GM21717 (cell line): ENCODE measurements around the gene STXBP5L.
"Not testable (repeated sequence)": the region's sequence is repeated elsewhere in the genome, so short reads cannot be mapped to it uniquely, and the experiment has no call there.

Source experiments
- ATAC-seq: cut with Tn5 transposase; IDR thresholded peaks from one replicate; pipeline ENCODE4 v1.9.1; 2021; ENCODE audit warnings: mild to moderate bottlenecking, moderate library complexity; ENCODE audit not compliant: unreplicated experiment

Gene STXBP5L

DNA sequence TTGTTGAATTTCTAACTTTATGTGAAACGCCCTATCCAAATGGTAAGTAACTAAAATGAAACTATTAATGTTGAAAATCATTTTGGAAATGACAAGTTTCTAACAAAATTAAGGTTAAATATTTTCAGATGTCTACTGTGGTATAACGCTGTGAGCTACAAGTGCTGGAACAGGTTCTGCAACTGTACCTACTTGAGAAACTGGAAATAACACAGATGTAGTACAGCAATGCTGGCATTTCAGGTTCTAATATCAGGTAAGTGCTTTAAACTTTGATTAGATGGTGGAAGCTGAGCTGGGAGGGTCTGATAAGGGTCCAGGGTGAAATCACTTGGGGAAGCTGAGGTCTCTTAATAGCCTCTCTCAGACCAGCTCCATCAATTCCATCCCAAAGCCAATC is 315.1 kb downstream of the STXBP5L start:
- ATAC-seq: no peak

DNA sequence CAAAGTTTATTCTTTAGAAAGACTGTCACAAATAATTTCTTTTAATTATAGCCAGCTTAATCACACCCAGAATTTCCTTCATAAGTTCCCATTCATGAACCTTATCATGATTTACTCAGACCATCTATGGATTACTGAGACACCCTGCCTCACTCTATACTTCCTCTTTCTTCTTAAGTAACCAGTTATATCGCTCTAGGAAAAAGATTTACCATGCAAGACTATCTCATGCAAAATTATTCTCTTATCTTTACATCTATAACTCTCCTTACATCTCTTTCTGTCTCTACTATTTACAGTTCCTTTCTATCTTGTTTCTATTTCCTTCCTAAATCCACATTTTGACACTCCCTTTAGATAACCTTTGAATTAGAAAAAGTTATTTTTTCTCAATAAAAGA is 321.0 kb downstream of the STXBP5L start:
- ATAC-seq: no peak

DNA sequence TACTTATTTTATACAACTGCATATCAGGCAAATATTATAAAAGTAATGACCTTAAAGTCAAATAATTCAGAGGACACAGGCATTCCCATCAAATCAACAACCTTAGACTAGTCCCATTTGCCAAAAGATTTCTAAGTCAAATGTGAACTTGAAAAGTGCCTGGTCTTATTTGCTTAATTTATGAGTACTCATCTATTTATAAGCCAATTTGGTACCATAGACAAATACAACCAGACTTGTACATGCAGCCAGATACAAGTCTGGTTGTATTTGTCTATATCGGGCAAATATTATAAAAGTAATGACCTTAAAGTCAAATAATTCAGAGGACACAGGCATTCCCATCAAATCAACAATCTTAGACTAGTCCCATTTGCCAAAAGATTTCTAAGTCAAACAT is 322.2 kb downstream of the STXBP5L start:
- ATAC-seq: not testable (repeated sequence)

DNA sequence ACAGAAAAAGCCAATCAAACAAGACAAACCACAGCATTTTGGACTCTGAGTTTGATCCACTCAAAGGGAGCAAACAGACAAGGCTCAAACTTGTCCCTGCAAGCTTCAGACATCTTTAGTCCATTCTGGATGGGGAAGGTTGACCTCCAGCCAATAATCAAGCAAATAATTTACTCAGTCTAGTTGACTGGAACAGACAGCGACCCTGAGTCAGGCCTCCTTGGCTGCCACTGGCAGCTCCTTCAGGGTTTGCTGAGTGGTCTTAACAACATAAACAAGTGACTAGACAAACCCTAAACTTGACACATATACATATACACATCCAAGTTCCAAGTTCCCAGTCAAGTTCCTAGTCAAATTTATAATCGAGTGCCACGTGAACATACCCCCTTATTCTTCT is 323.9 kb downstream of the STXBP5L start:
- ATAC-seq: no peak

DNA sequence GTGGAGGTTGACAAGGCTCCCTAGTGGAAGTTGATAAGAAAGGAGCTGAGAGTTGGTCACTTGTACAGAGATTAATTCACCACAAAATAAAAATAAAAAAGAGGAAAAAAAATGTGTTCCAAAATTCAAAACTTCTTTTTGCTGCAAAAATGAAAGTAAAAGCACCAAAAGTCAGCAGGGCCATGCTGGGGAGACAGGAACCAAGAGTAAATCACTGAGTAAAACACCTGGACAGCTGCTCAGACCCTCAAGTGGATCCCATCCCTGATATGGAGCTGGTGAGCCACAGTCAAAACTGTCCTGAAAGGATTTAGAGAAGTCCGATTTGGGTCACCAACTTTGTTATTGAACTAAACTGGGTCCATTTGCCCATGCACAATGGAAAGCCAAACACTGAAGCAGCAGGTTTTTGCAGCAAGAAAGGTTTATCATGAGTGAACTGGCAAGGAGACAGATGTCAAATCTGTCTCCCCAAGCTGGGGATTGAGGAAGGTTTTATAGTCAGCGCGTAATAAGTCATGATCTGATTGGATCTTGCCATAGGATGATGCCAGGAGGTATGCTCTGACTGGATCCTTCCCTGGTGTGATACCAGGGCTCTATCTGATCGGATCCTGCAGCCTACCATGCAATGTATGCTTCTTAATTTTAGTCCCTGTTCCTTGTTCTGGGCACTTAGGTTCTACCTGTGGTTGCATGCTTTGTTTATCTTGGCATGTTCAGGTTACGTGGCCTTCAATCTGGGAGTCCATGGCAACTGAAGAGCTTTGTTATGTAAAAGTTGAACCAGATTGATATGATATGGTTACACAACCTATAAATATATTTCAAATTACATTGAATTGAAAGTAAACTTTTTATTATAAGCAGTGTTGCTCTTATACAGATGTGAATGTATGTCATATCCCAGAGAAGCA is 324.6 kb downstream of the STXBP5L start:
- peak; percentile 47 for ATAC-seq

DNA sequence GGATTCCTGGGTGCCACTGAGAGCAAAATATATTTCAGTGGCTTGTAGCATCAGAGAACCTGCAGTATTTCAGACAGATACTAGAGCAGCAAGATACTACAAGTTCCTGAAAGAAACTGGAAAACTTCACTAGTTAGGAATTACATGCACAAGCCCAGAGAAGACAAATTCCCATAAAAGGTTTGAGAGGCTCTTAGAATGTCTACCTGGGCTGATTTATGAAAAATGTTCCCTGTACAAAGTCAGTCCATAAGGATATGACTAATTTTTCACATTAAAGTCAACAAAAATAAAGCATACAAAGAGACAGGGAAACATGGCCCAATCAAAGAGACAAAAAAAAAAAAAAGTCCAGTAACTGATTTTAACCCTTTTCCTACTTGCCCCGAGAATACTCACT is 335.2 kb downstream of the STXBP5L start:
- ATAC-seq: no peak

DNA sequence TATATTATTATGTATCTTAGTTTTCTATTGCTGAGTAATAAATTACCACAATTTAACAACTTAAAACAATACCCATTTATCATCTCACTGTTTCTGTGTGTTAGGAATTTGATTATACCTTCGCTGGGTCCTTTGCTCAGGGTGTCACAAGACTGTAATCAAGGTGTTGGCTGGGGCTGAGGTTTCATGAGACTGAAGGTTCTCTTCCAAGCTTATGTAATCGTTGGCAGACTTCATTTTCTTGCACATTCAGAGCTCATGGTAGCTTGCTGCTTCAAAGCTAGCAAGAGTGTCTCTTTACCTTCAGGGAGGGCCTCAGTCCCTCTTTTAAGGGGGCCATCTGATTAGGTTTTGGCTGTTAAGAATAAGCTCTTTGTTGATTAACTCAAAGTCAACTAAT is 344.7 kb downstream of the STXBP5L start:
- ATAC-seq: no peak

DNA sequence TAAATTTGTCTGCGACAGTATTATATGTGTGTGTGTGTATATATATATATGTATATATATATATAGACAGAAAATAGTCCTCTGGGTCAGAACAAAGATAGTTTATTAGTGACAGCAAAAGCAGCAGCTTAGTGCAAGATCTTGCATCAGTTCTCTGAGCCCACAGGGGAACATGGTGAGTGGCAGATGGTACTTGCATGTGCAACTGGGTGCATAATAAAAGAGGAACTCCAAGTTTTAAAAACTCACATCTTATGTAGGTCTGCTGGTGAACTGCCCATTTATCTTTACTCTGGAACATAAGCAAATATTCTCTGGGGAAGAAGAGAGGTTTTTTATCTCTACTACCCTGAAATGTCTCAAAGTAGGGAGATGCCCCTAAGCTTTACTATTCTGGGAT is 361.4 kb downstream of the STXBP5L start:
- no peak for ATAC-seq

DNA sequence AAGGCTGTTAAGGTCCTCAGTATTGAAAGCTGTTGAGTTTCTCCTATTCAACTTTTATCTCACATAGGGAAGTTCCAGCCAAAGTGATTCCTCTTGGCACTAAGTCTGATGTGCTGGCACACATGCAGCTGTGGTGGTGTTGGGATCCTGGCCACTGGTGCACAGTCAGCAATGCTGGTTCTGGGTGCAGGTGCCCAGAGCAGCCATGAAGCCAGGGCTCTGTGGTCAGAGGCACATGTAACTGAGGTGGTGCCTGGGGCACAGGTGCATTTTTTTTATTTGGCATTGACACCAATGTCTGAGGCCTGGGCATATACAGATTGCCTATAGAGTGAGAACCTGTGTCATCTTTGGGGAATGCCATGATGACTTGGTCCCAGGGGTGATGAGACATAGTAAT is 366.4 kb downstream of the STXBP5L start:
- no peak for ATAC-seq

DNA sequence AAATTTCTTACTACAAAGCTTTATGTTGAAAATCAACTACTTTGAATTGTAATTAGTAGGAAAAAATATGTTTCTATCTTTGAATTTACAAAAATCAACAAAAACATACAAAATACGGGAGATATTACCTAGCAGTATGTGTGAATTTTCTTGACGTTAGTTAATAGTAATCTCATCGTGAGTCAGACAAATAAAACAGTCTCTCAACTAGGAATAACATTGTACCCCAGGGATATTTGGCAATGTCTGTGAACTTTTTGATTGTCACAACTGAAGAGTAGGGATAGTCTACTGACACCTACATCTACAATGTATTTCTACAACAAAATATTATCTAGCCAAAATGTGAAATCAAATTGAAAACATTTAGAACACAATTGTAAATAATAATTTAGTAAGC is 387.4 kb downstream of the STXBP5L start:
- ATAC-seq: no peak

DNA sequence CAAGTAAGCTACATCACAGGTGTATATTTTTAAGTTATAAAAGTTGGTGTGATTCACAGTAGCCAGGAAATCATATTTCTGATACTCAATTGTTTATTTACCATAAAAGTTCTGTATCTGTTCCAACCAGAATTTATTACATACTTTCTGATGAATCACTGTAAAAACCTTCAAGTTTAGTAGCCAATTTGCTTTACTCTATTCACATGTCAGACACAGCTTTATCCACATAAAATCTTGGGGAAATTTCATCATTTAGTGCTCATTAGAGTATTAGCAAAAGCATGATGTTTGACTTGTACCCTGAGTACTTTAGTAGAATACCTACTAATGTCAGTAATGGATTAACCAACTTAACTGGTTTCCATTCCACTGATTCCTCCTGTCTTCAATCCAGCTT is 388.0 kb downstream of the STXBP5L start:
- no peak for ATAC-seq

DNA sequence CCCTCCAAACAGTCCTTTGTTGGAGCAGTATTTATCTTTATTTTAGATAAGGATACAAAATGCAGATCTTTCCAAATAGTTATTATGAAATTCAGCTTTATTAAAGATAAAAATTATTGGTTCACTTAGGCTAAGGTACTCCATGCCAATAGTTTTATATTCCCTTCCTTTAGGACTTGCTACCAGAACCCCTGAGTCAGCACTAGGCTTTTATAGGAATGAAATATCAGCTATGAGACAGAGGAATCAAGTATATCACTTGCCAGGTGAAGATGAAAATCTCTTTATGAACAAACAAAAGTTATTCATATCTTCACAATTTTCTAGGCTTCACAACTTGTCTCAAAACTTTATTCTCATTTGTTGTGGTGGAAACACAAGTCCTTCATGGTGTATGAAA is 416.3 kb downstream of the STXBP5L start:
- ATAC-seq: no peak

DNA sequence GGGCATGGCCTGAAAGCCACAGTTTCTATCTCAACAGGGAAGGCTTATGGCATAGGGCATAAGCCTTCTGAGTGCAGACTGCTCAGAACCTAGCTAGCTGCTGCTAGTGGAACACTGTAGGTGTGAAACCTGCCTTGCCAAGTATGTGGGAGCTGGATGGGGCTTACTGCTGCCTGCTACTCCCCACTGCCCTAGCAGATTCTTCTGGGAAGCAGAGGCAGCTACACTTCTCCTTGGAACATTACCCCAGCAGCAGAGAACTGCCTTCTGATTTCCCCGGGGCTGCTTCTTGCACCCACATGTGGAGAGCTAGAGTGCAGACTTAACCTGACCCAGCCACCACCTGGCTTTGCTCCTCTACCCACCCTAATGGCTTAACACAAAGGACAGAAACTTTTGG is 422.1 kb downstream of the STXBP5L start:
- no peak for ATAC-seq

DNA sequence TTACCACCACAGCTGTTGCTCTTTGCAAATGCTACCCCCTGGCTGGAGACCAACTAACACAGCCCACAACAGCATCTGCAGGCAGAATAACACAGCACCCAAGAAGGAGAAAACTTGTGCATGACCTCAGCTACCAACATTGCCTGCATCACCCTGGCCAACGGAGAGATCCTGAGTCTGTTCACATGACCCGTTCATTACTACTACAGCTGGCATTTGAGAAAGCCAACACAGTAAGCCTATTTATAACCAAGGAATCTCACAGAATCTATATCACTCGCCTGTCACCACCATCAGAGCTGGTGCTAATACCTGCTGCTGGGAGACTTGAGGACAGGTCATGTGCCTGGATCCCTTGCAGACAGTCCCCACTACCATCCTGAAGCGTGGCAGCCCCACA is 422.6 kb downstream of the STXBP5L start:
- ATAC-seq: no peak

DNA sequence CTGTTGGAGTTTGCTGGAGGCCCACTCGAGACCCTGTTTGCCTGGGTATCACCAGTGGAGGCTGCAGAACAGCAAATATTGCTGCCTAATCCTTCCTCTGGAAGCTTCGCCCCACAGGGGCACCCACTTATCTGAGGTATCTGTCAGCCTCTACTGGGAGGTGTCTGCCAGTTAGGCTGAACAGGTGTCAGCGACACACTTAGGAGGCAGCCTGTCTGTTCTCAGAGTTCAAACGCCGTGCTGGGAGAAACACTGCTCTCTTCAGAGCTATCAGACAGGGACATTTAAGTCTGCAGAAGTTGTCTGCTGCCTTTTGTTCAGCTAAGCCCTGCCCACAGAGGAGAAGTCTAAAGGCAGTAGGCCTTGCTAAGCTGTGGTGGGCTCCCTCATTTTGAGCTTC is 448.0 kb downstream of the STXBP5L start:
- not testable (repeated sequence) for ATAC-seq

DNA sequence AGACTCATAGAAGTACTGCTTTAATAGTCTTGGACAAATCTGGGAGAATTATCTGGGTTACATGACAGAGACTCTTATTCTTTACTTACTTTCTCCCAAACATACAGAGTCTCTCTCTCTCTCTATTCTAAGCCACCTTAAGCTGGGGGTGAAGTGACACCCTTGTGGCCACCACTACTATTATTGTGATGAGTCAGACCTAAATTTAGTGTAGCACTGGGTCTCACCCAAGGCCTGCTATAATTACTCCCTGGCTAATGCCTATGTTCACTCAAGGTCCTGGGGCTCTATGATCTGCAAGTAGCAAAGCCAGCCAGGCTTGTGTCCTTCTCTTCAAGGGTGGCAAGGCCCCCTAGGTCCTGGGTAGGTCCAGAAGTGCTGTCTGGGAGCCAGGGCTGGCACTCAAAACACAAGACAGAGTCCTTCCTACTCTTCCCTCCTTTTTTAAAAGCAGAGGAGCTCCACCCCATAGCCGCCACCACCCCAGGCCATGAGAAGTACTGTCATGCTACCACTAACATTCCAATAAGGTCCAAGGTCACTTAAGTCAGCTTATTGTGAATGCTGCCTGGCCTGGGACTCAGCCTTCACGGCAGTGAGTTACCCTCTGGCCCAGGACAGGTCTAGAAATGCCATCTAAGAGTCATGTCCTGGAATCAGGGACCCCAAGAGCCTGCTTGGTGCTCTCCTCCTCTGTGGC is 454.2 kb downstream of the STXBP5L start:
- ATAC-seq: no peak

DNA sequence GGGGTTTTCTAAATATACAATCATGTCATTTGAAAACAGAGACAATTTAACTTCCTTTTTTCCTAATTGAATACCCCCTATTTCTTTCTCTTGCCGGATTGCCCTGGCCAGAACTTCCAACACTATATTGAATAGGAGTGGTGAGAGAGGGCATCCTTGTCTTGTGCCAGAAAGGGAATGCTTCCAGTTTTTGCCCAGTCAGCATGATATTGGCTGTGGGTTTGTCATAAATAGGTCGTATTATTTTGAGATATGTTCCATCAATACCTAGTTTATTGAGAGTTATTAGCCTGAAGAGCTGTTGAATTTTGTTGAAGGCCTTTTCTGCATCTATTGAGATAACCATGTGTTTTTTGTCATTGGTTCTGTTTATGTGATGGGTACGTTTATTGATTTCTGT is 480.3 kb downstream of the STXBP5L start:
- not testable (repeated sequence) for ATAC-seq

DNA sequence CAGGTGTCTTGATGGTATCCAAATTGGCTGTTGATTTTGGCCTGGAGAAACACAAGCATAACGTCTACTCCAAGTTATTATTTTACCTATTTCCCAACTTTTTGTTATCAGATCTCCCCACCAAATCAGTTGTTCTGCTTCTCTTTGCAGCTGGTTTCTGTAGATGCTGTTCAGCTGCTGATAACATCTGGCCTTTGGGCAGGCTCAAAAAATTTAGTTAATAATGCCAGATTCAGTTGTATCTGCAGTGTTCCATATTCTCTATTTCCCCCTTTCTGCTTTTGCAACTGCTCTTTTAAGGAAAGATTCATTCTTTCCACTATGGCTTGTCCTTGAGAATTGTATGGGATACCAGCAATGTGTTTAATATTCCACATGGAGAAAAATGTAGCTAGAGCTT is 488.0 kb downstream of the STXBP5L start:
- ATAC-seq: not testable (repeated sequence)

DNA sequence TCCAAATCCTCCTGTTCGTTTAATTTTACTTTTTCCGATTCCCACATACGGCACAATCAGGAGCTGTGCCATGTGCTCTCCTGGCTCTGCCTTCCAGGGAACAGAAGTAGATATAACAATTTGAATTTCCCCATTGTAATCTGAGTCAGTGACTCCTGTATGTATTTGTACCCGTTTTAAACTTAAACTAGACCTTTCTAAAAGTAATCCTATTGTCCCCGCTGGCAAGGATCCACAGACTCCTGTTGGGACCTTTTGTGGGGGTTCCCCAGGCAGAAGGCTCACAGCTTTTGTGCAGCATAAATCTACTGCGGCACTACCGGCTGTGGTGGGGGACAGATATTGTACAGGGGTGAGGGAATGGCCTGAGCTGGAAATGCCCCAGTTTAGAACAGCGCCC is 490.0 kb downstream of the STXBP5L start:
- not testable (repeated sequence) for ATAC-seq

DNA sequence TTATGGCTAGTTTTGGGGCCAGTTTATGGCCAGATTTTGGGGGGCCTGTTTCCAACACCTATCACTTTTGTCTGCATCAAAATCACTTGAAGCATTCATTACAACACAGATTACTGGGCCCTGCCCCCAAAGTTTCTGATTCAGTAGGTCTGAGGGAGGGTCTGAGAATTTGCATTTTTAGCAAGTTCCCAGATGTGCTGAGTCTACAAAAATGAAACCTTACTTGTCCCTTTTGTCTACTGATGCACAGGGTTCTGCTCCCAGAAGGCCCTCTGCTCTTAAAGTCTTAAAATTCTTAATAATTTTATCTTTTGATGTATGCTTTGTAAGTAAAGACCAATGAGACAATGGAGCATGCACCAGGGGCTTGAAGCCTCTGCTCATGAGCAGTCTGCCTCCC is 491.8 kb downstream of the STXBP5L start:
- no peak for ATAC-seq

DNA sequence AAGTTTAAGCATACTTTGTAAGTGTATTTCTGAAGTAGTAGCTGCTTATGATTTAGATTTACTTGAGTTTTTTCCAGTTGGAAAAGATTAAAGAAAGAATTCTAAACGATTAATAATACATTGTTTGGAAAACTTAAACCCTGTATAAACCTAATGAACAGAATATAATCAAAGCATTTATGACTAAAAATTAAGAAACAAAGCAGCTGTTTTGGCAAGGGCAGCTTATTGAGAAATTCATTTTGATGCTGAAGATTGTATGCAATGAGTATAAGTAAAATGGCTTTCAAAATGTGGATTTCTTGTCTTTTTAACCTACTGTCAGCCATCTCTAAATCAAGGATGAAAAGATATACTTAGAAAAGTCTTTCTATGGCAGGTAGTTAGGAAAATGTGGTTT is 497.6 kb downstream of the STXBP5L start:
- ATAC-seq: no peak

DNA sequence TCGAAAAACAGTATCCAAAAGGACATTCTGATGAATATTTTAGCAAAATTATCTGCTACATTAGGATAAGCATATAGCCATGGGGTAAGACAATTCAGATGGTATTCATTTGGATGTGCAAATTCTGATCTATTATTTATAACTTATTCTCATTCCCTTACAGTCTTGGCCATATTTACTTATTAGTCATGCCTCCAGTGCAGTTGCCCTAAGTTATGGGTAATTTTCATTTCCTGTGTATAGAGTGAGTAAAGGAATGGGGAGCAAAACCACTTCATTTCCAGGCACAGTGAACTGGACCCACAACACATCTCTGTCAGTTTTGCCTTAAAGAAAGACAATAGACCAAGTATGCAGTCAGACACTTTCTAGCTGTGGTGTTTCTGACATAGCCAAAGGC is 503.5 kb downstream of the STXBP5L start:
- no peak for ATAC-seq
